Activated CD8-positive, alpha-beta memory T cell treated with anti-CD3 and anti-CD28 coated beads, Interleukin-2, amount 50 U/mL, for 4 hours (primary cell): ENCODE results near the gene CRACDL.
"Not testable (repeated sequence)": the region's sequence is repeated elsewhere in the genome, so short reads cannot be mapped to it uniquely, and the experiment has no call there.

ENCODE experiments used
- DNase-seq: peaks from one replicate; pipeline ENCODE4 v3.0.0-alpha.2; 2020

The CRACDL gene

DNA sequence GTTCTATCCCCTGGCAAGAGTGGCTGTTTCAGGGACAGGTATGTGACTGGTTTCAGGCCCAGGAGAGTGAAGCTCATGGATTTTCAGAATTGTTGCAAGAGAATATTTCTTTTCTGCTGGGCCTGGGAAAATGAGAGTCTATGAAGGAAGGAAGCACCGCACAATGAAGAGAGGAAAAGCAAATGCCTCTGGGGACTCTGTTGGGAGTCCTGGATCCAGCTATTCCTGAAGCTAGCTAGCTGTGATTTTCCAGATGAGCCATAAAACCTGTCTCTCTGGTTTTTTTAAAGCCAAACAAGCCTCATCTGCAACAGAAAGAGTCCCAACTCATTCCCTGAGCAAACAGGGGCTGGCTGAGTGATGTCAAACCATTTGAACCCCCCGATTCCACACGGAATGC, 53.7 kb downstream of the CRACDL start:
- DNase-seq, result no peak

DNA sequence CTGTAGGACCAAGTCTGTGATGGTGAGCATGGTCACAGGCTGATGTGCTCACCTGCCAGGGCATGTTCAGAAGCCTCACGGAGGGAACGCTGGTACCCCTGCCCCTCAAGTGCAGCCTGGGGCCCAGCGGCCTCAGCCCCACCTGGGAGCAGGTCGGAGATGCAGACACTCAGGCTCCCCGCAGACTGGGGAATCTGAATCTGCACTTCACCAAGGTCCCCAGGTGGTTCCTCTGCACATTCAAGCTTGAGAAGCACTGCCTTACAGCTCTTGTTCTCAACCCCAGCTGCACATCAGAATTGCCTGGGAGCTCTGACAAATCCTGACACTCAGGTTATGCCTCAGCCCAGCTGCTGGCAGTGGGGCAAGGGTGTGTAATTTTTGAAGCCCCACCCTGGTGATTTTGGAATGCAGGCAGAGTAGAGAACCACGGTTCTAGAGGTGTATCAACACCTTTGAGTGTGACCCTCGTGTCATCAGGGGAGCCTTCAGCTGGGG, 54.8 kb downstream of the CRACDL start:
- no peak for DNase-seq

DNA sequence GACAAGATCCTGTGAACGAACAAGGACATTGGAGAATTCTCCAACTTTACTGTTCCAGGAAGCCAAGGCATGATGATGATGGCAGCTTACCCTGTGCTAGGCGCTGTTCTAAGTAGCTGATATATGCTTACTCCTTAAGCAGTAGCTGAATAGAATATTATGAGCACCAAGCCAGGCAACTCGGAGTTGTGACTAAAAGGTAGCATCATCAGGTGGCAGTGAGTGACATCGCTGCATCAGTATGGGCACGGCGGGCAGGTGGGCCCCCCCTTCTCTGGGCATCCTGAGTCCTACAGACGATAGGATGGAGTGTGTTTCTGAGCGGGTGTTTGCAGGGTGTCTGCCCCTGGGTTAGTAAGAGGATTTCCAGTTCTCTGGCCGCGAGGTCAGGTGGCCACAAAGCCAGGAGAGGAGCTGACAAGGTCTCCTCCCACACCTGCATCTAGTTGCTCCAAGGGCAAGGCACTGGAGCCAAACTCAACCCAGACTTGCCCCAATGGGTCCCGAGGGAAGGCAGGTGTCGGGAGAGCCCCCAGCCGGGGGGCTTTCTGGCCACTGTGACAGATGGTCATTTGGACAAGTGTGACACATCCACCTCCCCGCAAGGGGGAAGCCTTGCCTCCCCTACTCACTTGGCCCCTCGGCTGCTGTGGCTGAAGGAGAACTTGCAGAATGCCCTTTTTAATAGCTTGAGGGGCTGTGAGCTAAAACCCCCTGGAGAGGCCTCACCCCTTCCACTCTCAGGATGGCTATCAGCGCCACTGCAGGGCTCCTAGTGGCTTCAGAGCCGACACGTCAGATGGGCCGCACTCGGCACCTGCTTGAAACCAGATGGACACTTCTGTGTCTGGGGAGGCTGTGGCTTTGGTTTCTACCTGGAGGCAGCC, 55.5 kb downstream of the CRACDL start:
- DNase-seq, result no peak

DNA sequence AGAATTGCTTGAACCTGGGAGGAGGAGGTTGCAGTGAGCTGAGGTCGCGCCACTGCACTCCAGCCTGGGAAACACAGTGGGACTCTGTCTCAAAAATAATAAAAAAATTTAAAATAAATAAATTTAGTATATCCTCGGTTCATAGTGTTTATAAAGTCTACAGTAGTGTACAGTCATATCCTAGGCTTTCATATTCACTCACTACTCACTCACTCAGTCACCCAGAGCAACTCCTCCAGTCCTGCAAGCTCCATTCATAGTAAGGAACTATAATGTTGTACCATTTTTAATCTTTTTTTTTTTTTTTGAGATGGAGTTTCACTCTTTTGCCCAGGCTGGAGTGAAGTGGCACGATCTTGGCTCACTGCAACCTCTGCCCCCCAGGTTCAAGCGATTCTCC, 58.4 kb downstream of the CRACDL start:
- DNase-seq, result not testable (repeated sequence)

DNA sequence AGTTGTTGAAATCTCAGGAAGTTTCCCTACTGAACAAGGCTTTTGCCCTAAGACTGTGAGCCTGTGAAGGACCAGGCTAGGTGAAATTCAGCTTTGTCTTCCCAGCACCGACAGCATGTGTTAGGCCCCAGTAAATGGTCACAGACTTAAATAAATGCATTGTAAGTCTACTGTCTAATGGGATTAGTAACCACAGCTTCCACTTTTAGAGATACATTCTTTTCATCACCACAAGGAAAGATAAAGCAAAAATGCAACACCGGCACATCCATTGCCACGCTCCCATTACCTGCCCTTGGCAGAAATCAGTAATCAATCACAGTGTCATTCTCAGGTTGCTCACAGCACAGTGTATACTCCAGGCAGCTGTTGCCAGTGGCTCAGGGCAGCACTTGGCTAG, 59.3 kb downstream of the CRACDL start:
- DNase-seq, result no peak

DNA sequence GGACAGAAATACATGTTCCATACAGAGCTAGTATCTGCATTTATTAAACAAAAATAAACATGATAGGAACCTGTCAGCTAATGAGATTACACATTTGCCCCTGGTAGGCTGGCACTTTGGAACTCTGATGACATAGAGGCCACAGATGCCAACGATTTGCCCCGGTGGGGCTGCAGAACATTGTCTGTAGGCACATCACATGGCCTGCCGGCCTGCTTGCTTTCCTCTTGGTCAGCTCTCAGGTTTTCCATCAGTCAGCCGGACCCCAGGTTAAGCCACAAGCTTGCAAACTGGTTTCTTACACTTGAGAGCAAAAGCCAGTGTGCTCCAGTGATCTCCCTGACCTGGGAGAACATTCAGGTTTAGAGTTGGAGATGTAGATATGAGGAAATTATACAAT, 60.3 kb downstream of the CRACDL start:
- no peak for DNase-seq

DNA sequence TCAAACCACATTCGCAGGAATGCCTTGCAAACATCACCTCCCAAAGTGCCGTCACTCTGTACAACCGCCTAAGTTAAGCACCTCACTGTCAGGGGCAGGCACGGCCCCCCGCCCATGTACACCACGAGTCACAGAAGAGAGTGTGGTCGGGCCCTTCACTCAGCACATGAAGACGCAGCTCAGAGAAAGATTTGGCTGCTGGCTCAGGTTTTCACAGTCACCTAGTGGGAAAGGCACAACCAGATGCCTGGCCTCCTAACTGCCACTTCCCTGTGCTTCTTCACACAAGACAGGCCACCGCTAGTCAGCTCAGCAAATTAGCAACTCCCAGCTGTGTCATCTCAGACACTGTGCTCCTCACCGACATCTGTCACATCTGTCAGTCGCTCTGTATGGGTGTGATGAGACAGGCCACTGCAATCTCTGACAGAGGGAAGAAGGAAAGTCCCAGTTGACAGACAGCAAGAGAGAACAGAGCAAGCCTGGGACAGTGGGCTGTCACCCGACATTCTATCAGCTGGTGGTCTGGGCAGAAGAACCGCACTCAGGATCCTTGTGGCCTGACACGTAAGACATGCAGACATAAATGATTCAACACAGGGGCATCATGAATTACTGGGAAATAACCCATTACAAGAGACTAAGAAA, 60.8 kb downstream of the CRACDL start:
- DNase-seq, result no peak

DNA sequence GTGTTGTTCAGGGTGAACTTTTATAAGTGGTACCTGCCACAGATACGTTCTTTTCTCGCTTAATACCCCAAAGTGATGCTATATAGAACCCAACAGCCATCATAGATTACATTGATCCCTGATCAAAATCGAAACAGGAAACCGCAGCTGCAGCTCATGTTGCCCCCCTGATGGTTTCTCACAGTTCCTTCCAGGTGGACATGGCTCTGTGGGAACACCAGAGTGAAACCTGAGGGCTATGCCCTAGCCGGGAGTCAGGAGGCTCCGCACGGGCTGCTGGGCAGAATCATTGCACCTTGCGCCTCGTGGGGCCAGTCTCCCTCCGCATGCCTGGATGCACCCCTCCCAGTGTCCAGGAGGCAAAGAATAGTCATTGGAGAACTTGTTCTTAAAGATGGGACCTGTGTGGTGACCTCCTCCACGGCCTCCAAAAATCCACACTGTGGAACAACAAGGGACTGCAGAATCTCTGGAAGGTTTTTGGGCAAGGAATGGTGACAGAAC, 61.8 kb downstream of the CRACDL start:
- DNase-seq, result no peak

DNA sequence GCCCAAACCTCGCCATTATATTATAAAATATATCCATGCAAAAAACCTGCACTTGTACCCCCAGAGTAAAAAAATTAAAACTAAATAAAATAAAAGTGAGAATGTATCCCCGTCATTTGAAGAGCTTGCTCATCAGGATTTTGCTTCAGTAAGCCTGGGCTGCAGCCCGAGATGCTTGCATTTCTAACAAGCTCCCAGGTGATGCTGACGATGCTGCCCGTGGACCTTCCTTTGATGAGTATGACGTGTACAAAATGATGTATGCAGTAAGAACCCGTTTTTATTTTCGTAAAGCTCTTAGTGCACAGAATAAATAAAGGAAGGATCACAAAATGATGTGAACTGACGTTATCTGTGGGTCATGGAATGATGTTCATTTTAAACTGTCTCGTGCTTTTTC, 63.5 kb downstream of the CRACDL start:
- DNase-seq, result no peak

DNA sequence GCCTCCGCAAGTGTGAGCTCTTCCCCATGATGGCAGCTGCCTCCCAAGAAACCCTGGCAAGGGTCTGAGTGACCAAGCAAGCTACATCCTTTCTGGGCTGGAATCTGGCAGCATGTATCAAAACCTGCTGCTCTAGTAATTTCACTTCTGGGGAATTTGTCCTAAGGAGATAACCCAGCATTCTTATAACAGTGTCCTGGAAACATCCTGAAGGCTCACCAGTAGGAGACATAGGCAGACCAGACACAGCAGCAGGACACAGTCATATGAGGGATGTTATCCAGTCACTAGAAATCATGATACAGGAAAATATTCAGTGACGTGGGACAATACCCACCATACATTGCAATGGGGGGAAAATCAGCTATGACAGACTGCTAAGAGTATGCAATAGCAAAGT, 64.5 kb downstream of the CRACDL start:
- DNase-seq, result no peak

DNA sequence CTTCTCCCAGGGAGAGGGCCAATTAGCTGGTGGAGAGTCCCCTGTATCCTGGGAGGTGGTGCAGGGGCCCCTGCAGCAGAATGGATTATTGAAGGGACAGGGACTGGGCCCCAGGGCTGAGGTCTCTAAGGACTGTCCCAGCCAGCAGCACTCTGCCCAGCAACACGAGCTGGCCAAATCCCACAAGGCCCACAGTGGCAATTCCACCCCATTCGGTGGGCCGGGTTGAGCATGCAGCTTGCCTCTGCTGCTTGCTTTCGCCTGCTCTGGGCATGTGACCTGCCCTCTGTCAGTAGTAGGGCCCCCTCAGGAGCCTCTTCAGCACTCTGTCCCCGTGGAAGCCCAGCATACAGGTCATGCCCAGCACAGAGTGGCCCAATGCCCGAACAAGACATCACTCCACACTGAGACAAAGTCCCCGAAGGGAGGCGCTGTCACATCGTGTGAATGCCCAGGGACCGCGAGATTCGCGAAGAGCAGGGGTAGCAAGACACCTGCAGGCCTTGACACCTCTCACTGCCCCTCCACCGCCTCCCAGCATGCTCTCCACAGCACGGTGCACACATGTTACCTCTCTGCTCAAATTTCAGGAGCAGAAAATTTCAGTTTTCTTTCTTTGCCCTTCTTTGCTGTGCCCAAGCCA, 65.4 kb downstream of the CRACDL start:
- DNase-seq, result no peak

DNA sequence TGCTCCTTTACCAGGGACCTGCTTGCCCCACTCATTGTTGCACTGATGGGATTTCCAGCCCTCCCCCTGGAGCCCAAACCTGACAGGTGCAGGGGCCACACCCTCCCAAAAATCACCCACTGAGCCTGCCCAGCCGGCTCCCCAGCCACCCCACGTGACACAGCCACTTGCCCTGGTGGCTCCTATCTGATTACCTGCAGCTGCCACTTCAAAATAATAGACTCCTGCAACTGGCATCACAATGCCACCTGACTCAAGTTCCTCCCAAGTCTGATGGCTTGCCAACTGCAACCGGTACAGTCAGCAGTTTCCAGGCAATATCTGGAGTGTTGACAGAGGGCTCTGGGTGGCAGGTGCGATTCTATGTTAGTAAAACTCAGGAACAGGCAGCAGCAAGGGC, 66.2 kb downstream of the CRACDL start:
- DNase-seq, result no peak

DNA sequence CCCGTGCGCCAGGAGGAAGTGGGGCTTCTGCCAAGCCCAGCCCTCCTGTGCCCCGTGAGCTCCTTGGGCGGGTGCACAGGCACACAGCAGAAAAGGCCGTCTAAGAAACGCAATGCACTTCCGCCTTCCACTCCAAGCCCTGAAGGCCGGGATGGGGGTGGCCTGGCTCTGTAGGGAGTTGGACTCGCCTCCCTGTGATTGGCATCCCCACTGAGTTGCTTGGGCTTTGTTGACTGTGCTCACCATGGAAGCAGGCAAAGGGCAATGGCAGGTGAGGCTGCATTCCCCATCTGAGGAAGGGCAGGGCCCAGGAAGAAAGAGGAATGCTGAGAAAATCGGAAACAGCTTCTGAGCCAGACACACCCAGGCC, 66.8 kb downstream of the CRACDL start:
- DNase-seq, result no peak

DNA sequence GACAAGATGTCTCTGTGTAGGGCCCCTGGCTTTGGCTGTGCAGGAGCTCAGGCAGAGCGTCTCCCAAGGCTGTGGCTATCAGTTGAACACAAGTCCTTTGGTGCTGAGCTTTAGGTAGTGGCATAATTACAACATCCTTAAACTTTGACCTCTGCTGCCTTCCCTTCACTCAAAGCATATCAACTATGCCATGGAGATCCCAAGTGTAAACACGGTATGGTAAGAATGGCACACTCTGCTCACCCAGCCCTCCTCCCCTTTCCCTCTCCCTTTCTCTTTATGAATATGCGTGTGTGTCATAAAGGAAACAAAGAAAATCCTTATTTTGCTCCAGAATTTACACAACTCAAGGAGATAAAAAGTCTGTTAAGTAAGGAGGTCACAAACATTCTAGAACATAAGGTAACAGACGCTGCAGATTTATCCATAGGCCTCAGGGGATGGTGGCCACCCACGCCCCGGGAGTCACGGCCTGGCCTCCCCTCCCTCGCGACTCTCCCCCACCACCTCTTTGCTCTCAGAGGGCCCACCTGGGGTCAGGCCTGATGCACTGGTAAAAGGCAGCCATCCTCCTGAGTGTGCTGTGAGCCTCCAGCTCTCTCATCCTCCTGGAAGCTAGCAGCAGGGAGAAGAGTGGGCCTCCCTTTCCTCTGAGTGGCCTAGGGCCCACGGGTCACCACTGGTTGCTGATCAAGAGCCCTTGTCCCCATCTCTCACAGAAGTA, 67.3 kb downstream of the CRACDL start:
- no peak for DNase-seq

DNA sequence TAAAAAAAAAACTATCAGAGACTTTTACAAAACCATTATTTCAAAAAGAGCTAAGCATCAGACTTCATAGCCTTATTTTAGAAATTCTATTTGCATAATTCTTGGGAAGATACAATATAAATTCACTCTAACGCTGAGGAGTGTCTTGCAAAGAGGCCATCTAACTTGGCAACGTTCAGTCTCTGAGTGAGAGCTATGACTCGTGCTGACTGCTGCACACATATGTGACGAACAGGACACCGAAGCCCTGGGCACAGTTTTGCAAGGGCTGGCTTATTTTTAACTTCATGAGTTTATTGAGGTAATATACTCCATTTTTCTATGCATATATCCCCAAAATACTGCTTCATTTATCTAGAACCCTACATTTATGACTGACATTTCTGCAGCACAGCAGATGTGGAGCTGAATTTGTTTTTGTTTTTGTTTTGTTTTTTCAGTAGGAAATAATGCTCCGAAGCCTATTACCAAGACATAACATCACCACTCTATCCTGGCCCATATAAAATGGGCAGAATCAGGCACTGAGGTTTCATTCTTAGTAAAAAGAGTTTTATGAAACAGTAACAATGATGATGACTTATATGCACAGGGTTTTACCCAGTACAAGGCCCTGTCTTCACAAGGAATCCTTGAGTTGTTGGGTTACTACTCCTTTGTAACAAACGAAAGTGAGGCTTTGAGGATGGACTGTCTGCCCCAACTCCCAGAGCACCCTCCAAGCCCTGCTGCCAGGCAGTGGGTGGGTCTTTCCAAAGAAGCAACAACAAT, 68.3 kb downstream of the CRACDL start:
- DNase-seq, result no peak

DNA sequence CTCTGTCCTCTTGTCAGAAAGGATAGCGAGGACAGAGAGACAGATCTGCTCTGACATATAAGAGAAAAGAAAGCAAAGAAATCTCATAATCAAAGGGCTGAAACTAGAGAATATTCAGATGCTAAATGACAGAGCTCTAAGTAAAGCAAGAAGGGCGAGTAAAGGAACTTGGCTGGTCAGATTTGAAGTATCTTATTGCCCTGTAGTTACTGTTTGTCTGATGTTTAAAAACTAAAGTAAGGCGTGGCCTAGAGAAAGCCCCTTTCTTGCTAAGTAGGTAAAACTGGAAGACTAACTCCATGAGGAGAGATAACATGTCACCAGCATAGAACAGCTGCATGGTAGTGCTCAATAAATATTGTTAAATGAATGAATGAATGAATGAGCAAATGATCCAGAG, 70.0 kb downstream of the CRACDL start:
- no peak for DNase-seq

DNA sequence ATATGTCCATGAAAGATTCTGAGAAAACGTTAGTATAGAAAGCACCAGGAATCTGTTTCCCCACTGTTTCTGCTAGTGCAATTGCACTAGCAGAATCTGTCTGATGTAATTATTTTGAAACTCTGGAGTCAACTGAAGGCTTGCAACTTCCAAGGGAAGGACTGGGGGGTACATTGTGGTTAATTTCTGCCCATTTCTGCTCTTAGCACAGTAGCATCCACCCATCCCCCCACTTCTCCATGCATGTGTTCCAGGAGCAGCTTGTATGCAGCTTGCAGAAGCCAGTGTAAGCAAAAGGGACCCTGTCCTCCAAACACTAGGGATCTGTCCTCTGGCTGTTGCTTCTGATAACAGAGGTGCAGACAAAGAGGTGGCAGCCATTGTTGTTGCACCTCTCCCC, 74.4 kb downstream of the CRACDL start:
- no peak for DNase-seq

DNA sequence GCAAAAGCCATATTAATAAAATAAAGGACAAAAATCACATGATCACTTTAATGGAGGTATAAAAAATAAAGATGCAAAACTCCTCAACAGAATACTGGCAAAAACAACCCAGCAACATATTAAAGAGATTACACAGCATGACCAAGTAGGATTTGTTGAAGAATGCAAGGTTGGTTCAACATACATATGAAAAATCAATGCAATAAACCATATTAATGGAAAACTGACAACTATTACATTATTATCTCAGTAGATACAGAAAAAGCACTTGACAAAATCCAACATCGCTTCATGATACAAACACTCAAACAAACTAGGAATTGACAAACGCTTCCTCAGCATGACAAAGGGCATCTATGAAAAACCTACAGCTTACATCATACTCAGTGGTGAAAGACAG, 76.7 kb downstream of the CRACDL start:
- no peak for DNase-seq

DNA sequence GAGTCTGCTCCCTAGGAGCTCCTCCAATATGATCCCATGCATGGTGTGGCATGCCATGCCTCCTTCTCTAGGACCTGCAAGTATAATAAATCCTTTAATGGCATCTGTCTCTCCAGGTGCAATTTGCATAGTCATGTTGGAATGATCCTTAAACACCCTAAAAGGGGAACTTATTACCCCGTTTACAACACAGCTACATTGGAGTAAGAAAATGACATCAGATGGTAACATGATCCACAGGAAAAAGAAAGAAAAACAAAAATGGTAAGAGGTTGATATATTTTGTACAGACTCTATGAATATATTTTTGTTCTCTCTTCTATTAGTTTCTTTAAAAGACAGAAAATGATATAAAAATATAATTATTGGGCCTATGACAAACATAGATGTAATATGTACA, 79.0 kb downstream of the CRACDL start:
- no peak for DNase-seq

DNA sequence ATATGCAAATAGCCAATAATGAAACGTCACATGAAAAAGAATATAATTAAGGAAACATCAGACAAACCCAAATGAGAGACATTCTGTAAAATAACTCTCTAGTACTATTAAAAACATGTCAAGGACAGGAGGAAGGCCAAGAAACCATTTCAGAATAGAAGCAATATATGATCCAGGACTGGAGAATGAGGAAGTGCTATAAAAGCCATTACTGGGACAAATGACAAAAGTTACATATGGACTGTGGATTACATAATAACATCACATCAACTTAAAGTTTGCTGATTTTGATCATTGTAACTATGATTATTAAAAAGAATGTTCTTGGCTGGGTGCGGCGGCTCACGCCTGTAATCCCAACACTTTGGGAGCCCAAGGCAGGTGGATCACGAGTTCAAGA, 81.3 kb downstream of the CRACDL start:
- no peak for DNase-seq

DNA sequence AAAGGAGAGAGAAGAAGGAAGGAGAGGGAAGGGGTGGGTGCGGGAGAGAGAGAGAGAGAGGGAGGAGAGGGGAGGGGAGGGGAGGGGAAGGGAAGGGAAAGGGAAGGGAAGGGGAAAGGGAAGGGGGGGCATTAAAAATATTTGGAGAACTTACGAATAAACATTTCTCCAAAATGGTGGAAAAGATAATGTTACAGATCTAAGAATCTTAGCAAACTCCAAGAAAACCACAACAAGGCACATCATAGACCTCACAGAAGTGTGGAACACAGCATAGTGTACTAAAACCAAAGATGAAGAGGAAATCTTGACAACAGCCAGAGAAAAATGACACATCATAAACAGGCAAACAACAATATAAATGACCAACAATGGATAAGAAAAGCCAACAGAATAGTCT, 83.1 kb downstream of the CRACDL start:
- no peak for DNase-seq

DNA sequence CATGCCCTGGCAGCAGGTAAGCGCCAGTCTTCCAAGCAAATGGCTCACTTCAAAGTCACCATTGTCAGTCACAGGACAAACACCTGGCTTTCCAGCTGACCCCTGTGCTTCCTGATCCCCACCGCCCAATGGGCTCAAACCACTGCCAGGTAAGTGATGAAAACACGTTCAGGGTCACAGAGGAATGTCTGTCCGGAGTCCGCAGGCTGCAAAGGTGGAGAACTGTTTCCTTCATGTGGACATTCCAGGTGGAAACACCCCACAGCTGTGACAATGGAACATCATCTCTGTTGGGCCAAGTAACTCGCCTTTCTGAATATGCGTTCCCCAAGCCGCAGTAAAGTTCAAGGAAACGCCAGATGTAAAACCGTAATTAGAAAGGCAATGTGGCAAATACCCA, 86.0 kb downstream of the CRACDL start:
- DNase-seq, result no peak
